Stomach smooth muscle (tissue), 2 donors: ENCODE results near the gene MKNK2.
"Not testable (repeated sequence)": the region's sequence is repeated elsewhere in the genome, so short reads cannot be mapped to it uniquely, and the experiment has no call there.

Experiments
- H3K27ac ChIP-seq: one replicate; pipeline ENCODE4 v1.7.0; 2013; ENCODE audit warnings: mild to moderate bottlenecking, low read length, inconsistent platforms
- H3K27me3 ChIP-seq, 2 donors: one replicate each; pipeline ENCODE4 v1.7.0; 2013; ENCODE audit warnings: low read length in 2 of 2; ENCODE audit not compliant: insufficient read depth in 2 of 2, control insufficient read depth in 1 of 2
- H3K36me3 ChIP-seq, 2 donors: one replicate each; pipeline ENCODE4 v1.7.0; 2013; ENCODE audit warnings: low read length in 2 of 2; ENCODE audit not compliant: control insufficient read depth in 2 of 2, insufficient read depth in 2 of 2
- H3K4me1 ChIP-seq: one replicate; pipeline ENCODE4 v1.7.0; 2013; ENCODE audit warnings: low read length; ENCODE audit not compliant: control insufficient read depth, insufficient read depth
- H3K4me3 ChIP-seq, 2 donors: one replicate each; pipeline ENCODE4 v1.7.0; 2013; ENCODE audit warnings: low read length in 2 of 2
- H3K9ac ChIP-seq, 2 donors: one replicate each; pipeline ENCODE4 v1.7.0; 2013; ENCODE audit warnings: low read length in 2 of 2, mild to moderate bottlenecking in 1 of 2
- H3K9me3 ChIP-seq, 2 donors: one replicate each; pipeline ENCODE4 v1.7.0; 2013; ENCODE audit warnings: low read length in 2 of 2; ENCODE audit not compliant: control insufficient read depth in 2 of 2
- donor health status: healthy.
- donor health status: Pancreatic carcinoma.

The MKNK2 gene

GRCh38 chr19:1997353-1998233 is 53.5 kb downstream of the MKNK2 start:
- Histone ChIP-seq H3K27ac (no peak overlapping the region), H3K27me3 (no peaks in the 10 kb centered on the region), H3K4me1 (no peaks in the 10 kb centered on the region), H3K9me3 (no peaks in the 10 kb centered on the region), H3K36me3 (peaks cover 17 to 18% of the 10 kb centered on the region in 2 donors), H3K4me3 (no peak overlapping the region), H3K9ac (no peak overlapping the region)

- H3K36me3 ChIP-seq, result peaks cover 27 to 33% of the 10 kb centered on the region in 2 donors
- no peak overlapping the region for H3K27ac ChIP-seq
- no peaks in the 10 kb centered on the region for H3K27me3 ChIP-seq
- no peaks in the 10 kb centered on the region for H3K4me1 ChIP-seq
- no peaks in the 10 kb centered on the region for H3K9me3 ChIP-seq
- no peak overlapping the region for H3K4me3 ChIP-seq
- no peak overlapping the region for H3K9ac ChIP-seq
These were observed 58.2 kb downstream of the MKNK2 start for GRCh38 chr19:1992759-1993260.

GRCh38 chr19:1991018-1991913 is 59.8 kb downstream of the MKNK2 start:
- H3K9me3 ChIP-seq, result no peaks in the 10 kb centered on the region
- H3K36me3 ChIP-seq, result peaks cover 25 to 43% of the 10 kb centered on the region in 2 donors
- no peak overlapping the region for H3K9ac ChIP-seq
- no peak overlapping the region for H3K4me3 ChIP-seq
- H3K27me3 ChIP-seq, result no peaks in the 10 kb centered on the region
- H3K4me1 ChIP-seq, result no peaks in the 10 kb centered on the region
- H3K27ac ChIP-seq, result no peak overlapping the region

- Histone ChIP-seq H3K9ac (no peak overlapping the region), H3K9me3 (no peaks in the 10 kb centered on the region), H3K36me3 (peaks cover 21 to 43% of the 10 kb centered on the region in 2 donors), H3K4me3 (no peak overlapping the region), H3K27ac (no peak overlapping the region), H3K27me3 (no peaks in the 10 kb centered on the region), H3K4me1 (no peaks in the 10 kb centered on the region)
These were observed 60.6 kb downstream of the MKNK2 start for GRCh38 chr19:1990230-1991017.

- H3K4me3 ChIP-seq, result no peak overlapping the region
- H3K4me1 ChIP-seq, result no peaks in the 10 kb centered on the region
- peaks cover 23 to 44% of the 10 kb centered on the region in 2 donors for H3K36me3 ChIP-seq
- H3K9me3 ChIP-seq, result no peaks in the 10 kb centered on the region
- H3K27ac ChIP-seq, result no peak overlapping the region
- no peaks in the 10 kb centered on the region for H3K27me3 ChIP-seq
- no peak overlapping the region for H3K9ac ChIP-seq
These were observed 61.4 kb downstream of the MKNK2 start for GRCh38 chr19:1989513-1990229.

GRCh38 chr19:1988464-1988863 is 62.6 kb downstream of the MKNK2 start:
- not testable (repeated sequence) for H3K4me3 ChIP-seq, H3K27me3 ChIP-seq, H3K9me3 ChIP-seq, H3K27ac ChIP-seq, H3K9ac ChIP-seq, H3K4me1 ChIP-seq
- peaks cover 23 to 44% of the 10 kb centered on the region in 2 donors for H3K36me3 ChIP-seq
